ENCODE measurements around the gene ESRP2.
A peak's percentile ranks its signal among the peaks of the same experiment; 100 is the strongest.

Gene ESRP2

GRCh38 chr16:68242085-68242484 lies 6.2 kb upstream of the ESRP2 start:
- DNase-seq (ENCODE audit: low spot score) (no peak), FAIRE-seq (no peak)

GRCh38 chr16:68238029-68238345 lies 2.1 kb upstream of the ESRP2 start:
- FAIRE-seq (no peak), DNase-seq (ENCODE audit: low spot score) (no peak)

GRCh38 chr16:68237243-68238028 lies 1.5 kb upstream of the ESRP2 start:
- peak; percentile 89 for FAIRE-seq

GRCh38 chr16:68236826-68237242 lies 907 bp upstream of the ESRP2 start:
- FAIRE-seq = no peak
- DNase-seq (ENCODE audit: low spot score) = no peak

More at GRCh38 chr16:68237243-68238028, 1.5 kb upstream of the ESRP2 start:
- peak; percentile 98 for DNase-seq (ENCODE audit: low spot score)

- no peak for DNase-seq (ENCODE audit: low spot score)
- FAIRE-seq = no peak
Measured at GRCh38 chr16:68236137-68236825, 354 bp upstream of the ESRP2 start.

- DNase-seq (ENCODE audit: low spot score) (no peak), FAIRE-seq (no peak)
Measured at GRCh38 chr16:68235108-68235886, 630 bp downstream of the ESRP2 start.

GRCh38 chr16:68234188-68235107 lies 1.5 kb downstream of the ESRP2 start:
- DNase-seq (ENCODE audit: low spot score) = peak; percentile 13
- no peak for FAIRE-seq

- no peak for FAIRE-seq
- no peak for DNase-seq (ENCODE audit: low spot score)
Measured at GRCh38 chr16:68233835-68234187, 2.1 kb downstream of the ESRP2 start.

- FAIRE-seq (no peak), DNase-seq (ENCODE audit: low spot score) (no peak)
Measured at GRCh38 chr16:68233085-68233834, 2.7 kb downstream of the ESRP2 start.

- no peak for FAIRE-seq
- no peak for DNase-seq (ENCODE audit: low spot score)
Measured at GRCh38 chr16:68232335-68232734, 3.6 kb downstream of the ESRP2 start.

- FAIRE-seq (no peak), DNase-seq (ENCODE audit: low spot score) (no peak)
Measured at GRCh38 chr16:68231384-68232136, 4.4 kb downstream of the ESRP2 start.

- no peak for FAIRE-seq
- no peak for DNase-seq (ENCODE audit: low spot score)
Measured at GRCh38 chr16:68230956-68231355, 5.0 kb downstream of the ESRP2 start.

- FAIRE-seq = no peak
- DNase-seq (ENCODE audit: low spot score) = no peak
Measured at GRCh38 chr16:68230176-68230571, 5.8 kb downstream of the ESRP2 start.

- peak; percentile 14 for DNase-seq (ENCODE audit: low spot score)
- peak; percentile 8 for FAIRE-seq
Measured at GRCh38 chr16:68229431-68230175, 6.3 kb downstream of the ESRP2 start.

GRCh38 chr16:68228652-68229051 lies 7.3 kb downstream of the ESRP2 start:
- DNase-seq (ENCODE audit: low spot score) (no peak), FAIRE-seq (no peak)

- FAIRE-seq (no peak), DNase-seq (ENCODE audit: low spot score) (no peak)
Measured at GRCh38 chr16:68227850-68228553, 7.9 kb downstream of the ESRP2 start.

GRCh38 chr16:68227183-68227793 lies 8.6 kb downstream of the ESRP2 start:
- FAIRE-seq = no peak

GRCh38 chr16:68226116-68226515 lies 9.8 kb downstream of the ESRP2 start:
- no peak for DNase-seq (ENCODE audit: low spot score)
- FAIRE-seq = no peak

More at GRCh38 chr16:68227183-68227793, 8.6 kb downstream of the ESRP2 start:
- DNase-seq (ENCODE audit: low spot score) = no peak
